ENCODE results near the gene ZP4. TPM values are rescaled to one million over a fixed set of nuclear protein-coding genes. Genes with fewer than 3 reads are reported as not detected.

The ZP4 gene
- total and polyA plus RNA-seq, 8 donors = not detected

- no peaks in the 10 kb centered on the region for H3K4me1 ChIP-seq
- intact Hi-C loops (cut with DNase I) = no loop called here
- ATAC-seq = no peak
- H3K9me3 ChIP-seq = no peaks in the 10 kb centered on the region
- H3K4me3 ChIP-seq = no peak overlapping the region
- H3K27me3 ChIP-seq = no peaks in the 10 kb centered on the region
- H3K27ac ChIP-seq = no peak overlapping the region
- DNase-seq = no peak
- H3K36me3 ChIP-seq = no peaks in the 10 kb centered on the region
- no peak for TF ChIP-seq CTCF (IDR thresholded peaks at IDR 0.05)
These were observed 1.3 kb upstream of the ZP4 start for GRCh38 chr1:237891979-237892378.

- no peak for ATAC-seq
- Histone ChIP-seq H3K4me1 (no peaks in the 10 kb centered on the region), H3K4me3 (no peak overlapping the region), H3K27ac (no peak overlapping the region), H3K9me3 (no peaks in the 10 kb centered on the region), H3K27me3 (no peaks in the 10 kb centered on the region), H3K36me3 (no peaks in the 10 kb centered on the region)
- intact Hi-C loops (cut with DNase I) = no loop called here
- DNase-seq = no peak
- TF ChIP-seq CTCF (IDR thresholded peaks at IDR 0.05) = no peak
These were observed 544 bp upstream of the ZP4 start for GRCh38 chr1:237891266-237891665.

- no peak for DNase-seq
These were observed 306 bp downstream of the ZP4 start for GRCh38 chr1:237890416-237890815.

GRCh38 chr1:237888143-237888542, 2.6 kb downstream of the ZP4 start:
- ATAC-seq = no peak
- H3K9me3 ChIP-seq = no peaks in the 10 kb centered on the region
- H3K27me3 ChIP-seq = no peaks in the 10 kb centered on the region
- H3K4me3 ChIP-seq = no peak overlapping the region
- no peak overlapping the region for H3K27ac ChIP-seq
- intact Hi-C loops (cut with DNase I) = no loop called here
- DNase-seq = no peak
- H3K4me1 ChIP-seq = no peaks in the 10 kb centered on the region
- no peaks in the 10 kb centered on the region for H3K36me3 ChIP-seq
- no peak for TF ChIP-seq CTCF (IDR thresholded peaks at IDR 0.05)

More at GRCh38 chr1:237890416-237890815, 306 bp downstream of the ZP4 start:
- no peaks in the 10 kb centered on the region for H3K9me3 ChIP-seq
- no peaks in the 10 kb centered on the region for H3K4me1 ChIP-seq
- no peak for ATAC-seq
- H3K36me3 ChIP-seq = no peaks in the 10 kb centered on the region
- no peak for TF ChIP-seq CTCF (IDR thresholded peaks at IDR 0.05)
- no peaks in the 10 kb centered on the region for H3K27me3 ChIP-seq
- intact Hi-C loops (cut with DNase I) = no loop called here
- H3K4me3 ChIP-seq = no peak overlapping the region
- no peak overlapping the region for H3K27ac ChIP-seq

- intact Hi-C loops (cut with DNase I) = no loop called here
- no peak overlapping the region for H3K4me3 ChIP-seq
- no peak for TF ChIP-seq CTCF (IDR thresholded peaks at IDR 0.05)
These were observed 3.2 kb downstream of the ZP4 start for GRCh38 chr1:237887542-237887941.

More at GRCh38 chr1:237887542-237887941, 3.2 kb downstream of the ZP4 start:
- DNase-seq = no peak
- Histone ChIP-seq H3K27me3 (no peaks in the 10 kb centered on the region), H3K9me3 (no peaks in the 10 kb centered on the region), H3K27ac (no peak overlapping the region), H3K36me3 (no peaks in the 10 kb centered on the region), H3K4me1 (no peaks in the 10 kb centered on the region)
- ATAC-seq = no peak
